ENCODE measurements around the gene ZNF529.
"Not testable (repeated sequence)": the region's sequence is repeated elsewhere in the genome, so short reads cannot be mapped to it uniquely, and the experiment has no call there.

Gene ZNF529

GRCh38 chr19:36573020-36573894 is at the start of gene ZNF529:
ZNF529 (minus strand) TSS chr19:36573292; CDS start chr19:36572346, 946 bp downstream.
- peak; percentile 56 to 94 (median 81) for DNase-seq

- DNase-seq, result no peak
Measured at GRCh38 chr19:36605877-36606478, 32.9 kb upstream of the ZNF529 start.

- DNase-seq, result peak in 56 of 58 donors; percentile 12 to 84 (median 68)
Measured at GRCh38 chr19:36605101-36605876, 32.2 kb upstream of the ZNF529 start, which contains the start of gene ZNF382. ZNF382 (plus strand) TSS chr19:36605313; CDS start chr19:36609915, 4,602 bp downstream.

- peak in 55 of 58 donors; percentile 22 to 82 (median 64) for DNase-seq
Measured at GRCh38 chr19:36604656-36605100, 31.6 kb upstream of the ZNF529 start.

- not testable (repeated sequence) for DNase-seq
Measured at GRCh38 chr19:36602681-36603080, 29.6 kb upstream of the ZNF529 start.

GRCh38 chr19:36579255-36579654 is 6.2 kb upstream of the ZNF529 start:
- no peak for DNase-seq

- no peak for DNase-seq
Measured at GRCh38 chr19:36577271-36577996, 4.3 kb upstream of the ZNF529 start.

GRCh38 chr19:36574741-36575140 is 1.6 kb upstream of the ZNF529 start:
- DNase-seq, result no peak

GRCh38 chr19:36573895-36574720 is 1.0 kb upstream of the ZNF529 start:
- peak in 6 of 58 donors; percentile 8 to 24 (median 10) for DNase-seq

- DNase-seq, result no peak
Measured at GRCh38 chr19:36572593-36573019, 486 bp downstream of the ZNF529 start.

GRCh38 chr19:36564391-36564790 is 8.7 kb downstream of the ZNF529 start:
- no peak for DNase-seq

- DNase-seq, result no peak
Measured at GRCh38 chr19:36547001-36547732, 25.9 kb downstream of the ZNF529 start.

- DNase-seq, result peak in 13 of 58 donors; percentile 1 to 57 (median 26)
Measured at GRCh38 chr19:36528921-36529518, 44.1 kb downstream of the ZNF529 start.

- DNase-seq, result peak; percentile 78 to 98 (median 95)
Measured at GRCh38 chr19:36528194-36528920, 44.7 kb downstream of the ZNF529 start, which contains the start of gene ZNF260. ZNF260 (minus strand) TSS chr19:36528271; CDS start chr19:36515238, 13,033 bp downstream.

GRCh38 chr19:36527873-36528193 is 45.3 kb downstream of the ZNF529 start:
- DNase-seq, result no peak

- DNase-seq, result no peak
Measured at GRCh38 chr19:36527341-36527740, 45.8 kb downstream of the ZNF529 start.

GRCh38 chr19:36526581-36526980 is 46.5 kb downstream of the ZNF529 start:
- no peak for DNase-seq

GRCh38 chr19:36524617-36525016 is 48.5 kb downstream of the ZNF529 start:
- no peak for DNase-seq

Measured in anterior cingulate cortex (tissue), 58 donors.